ENCODE results near the gene MON1A.
A peak's percentile ranks its signal among the peaks of the same experiment; 100 is the strongest.

Gene MON1A

DNA sequence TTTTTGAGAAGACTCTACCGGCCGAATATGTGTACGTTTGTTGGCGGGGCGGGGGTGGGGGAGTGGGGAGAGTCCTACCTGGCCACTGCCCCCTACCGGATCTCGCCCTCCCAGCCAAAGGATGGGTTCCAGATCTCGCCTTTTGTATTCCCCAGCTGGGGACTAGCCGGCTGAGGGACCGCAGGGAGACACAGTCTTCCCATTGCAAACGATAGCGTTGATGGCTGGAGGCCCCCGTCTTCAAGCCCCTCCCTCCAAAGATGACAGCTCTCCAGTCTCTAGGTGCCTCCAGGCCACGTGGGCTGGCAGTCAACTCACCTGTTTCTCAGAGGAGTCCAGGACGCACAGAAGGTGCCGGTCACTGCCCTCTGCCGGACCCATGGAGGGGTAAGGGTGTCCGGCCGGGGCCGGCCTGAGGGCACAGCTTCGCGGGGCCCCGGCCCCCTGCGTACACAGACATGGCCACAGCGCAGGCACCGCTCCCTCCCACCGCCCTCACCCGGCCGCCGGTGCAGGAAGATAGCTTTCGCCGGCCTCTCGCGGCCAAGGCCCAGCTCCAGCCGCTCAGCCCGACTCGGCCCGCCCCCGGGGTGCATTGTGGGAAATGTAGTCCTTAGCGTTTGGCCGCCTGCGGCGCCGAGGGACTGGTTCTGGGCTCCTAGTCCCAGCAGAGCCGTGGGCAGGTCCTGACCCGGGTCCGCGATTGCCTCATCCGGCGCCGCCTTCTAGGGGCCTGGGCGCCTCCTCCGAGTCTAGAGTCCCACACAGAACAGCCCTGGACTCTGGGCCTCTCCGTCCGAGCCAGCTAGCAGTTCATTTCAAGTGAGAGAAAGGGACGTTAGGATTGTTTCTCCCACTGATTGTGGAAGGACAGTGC, at the start of gene MON1A:
Gene MON1A (minus strand): TSS at position 521 of the 877 bp plus-strand sequence. CDS start 16,465 bp downstream, outside the sequence.
- TF ChIP-seq CTCF (IDR thresholded peaks at IDR 0.05; ENCODE audit: low read length, missing control alignments) = peak; percentile 14
- DNase-seq (ENCODE audit: low read depth) = peak; percentile 93
- peak within 1 kb of the TSS; percentile 86 for H3K4me3 ChIP-seq (replicated peaks; ENCODE audit: low read depth, low read length)

- TF ChIP-seq CTCF (IDR thresholded peaks at IDR 0.05; ENCODE audit: low read length, missing control alignments) = no peak
- no peak overlapping the region for H3K4me3 ChIP-seq (replicated peaks; ENCODE audit: low read depth, low read length)
- no peak for DNase-seq (ENCODE audit: low read depth)
Observed at GRCh38 chr3:49976942-49977341, 47.3 kb upstream of the MON1A start.

GRCh38 chr3:49972656-49973055, 43.0 kb upstream of the MON1A start:
- no peak for TF ChIP-seq CTCF (IDR thresholded peaks at IDR 0.05; ENCODE audit: low read length, missing control alignments)
- DNase-seq (ENCODE audit: low read depth) = no peak
- H3K4me3 ChIP-seq (replicated peaks; ENCODE audit: low read depth, low read length) = no peak overlapping the region

- no peak overlapping the region for H3K4me3 ChIP-seq (replicated peaks; ENCODE audit: low read depth, low read length)
- DNase-seq (ENCODE audit: low read depth) = no peak
- no peak for TF ChIP-seq CTCF (IDR thresholded peaks at IDR 0.05; ENCODE audit: low read length, missing control alignments)
Observed at GRCh38 chr3:49968346-49968745, 38.7 kb upstream of the MON1A start.

DNA sequence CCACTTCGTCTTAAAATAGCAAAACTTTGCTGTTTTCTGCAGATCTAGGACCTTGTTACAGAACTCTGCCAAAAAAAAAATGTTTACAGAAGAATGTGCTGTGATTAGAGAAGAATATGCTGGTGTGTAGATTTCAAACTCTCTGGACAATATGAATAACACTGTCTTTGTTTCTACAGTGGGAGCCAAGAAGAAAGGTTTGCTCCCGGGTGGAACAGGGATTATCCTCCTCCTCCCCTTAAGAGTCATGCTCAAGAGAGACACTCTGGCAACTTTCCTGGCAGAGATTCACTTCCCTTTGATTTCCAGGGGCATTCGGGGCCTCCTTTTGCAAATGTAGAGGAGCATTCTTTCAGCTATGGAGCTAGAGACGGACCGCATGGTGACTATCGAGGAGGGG, 37.7 kb upstream of the MON1A start:
- TF ChIP-seq CTCF (IDR thresholded peaks at IDR 0.05; ENCODE audit: low read length, missing control alignments) = no peak
- H3K4me3 ChIP-seq (replicated peaks; ENCODE audit: low read depth, low read length) = no peak overlapping the region
- DNase-seq (ENCODE audit: low read depth) = peak; percentile 58

DNA sequence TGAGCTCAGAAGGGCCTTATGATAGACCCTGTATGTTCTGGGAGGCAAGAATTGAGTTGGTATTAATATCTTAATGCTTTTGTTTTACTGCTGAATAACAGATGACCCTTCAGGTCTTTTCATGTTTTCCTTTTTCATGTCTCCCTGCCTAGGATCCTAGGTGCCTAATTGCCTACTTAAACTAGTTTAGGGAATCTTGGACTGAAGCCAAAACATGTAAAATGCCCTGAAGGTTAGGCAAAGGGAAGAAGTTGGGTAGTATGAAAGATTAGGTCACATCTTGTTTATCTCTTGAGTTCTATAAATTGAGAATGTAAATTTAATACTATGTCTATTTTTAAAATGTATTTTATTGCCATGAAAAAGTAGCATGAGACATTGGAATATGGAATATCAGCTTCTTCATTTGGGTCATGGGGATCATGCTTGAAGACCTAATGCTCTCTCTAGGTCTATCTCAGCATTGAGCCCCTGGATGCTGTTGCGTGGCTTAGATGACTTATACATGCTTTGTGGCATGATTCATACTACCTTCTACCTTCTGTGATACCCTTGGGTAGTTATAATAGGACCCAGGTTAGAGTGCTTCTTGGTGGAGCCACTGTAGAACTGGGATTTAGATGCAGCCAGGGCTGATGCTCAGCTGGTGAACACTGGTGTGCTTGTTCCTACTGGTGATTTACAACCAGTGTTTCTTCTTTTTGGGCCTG, 36.8 kb upstream of the MON1A start:
- DNase-seq (ENCODE audit: low read depth) = no peak
- TF ChIP-seq CTCF (IDR thresholded peaks at IDR 0.05; ENCODE audit: low read length, missing control alignments) = no peak
- H3K4me3 ChIP-seq (replicated peaks; ENCODE audit: low read depth, low read length) = no peak overlapping the region

Measured in fibroblast of pulmonary artery (primary cell).